Liver (tissue), 9 donors: ENCODE results near the gene POT1. TPM values are rescaled to one million over a fixed set of nuclear protein-coding genes. Genes with fewer than 3 reads are reported as not detected.

Experiments
- DNase-seq: peaks from one replicate; pipeline ENCODE4 v3.0.0-alpha.2; 2017; ENCODE audit warnings: low spot score
- H3K27ac ChIP-seq, 2 donors: one replicate each; pipeline ENCODE4 v1.7.0; 2013; ENCODE audit warnings: inconsistent platforms in 2 of 2, low read length in 2 of 2, control low read depth in 1 of 2, low read depth in 1 of 2, mild to moderate bottlenecking in 1 of 2
- H3K27me3 ChIP-seq, 4 donors: one replicate each; pipeline versions ENCODE4 v1.6.1 to v1.7.0; 2013; ENCODE audit warnings: low read length in 3 of 4, inconsistent platforms in 1 of 4, mild to moderate bottlenecking in 1 of 4, moderate library complexity in 1 of 4; ENCODE audit not compliant: control insufficient read depth in 4 of 4, insufficient read depth in 4 of 4
- H3K36me3 ChIP-seq, 4 donors: one replicate each; pipeline versions ENCODE4 v1.6.1 to v1.7.0; 2013; ENCODE audit warnings: low read length in 3 of 4, mild to moderate bottlenecking in 3 of 4, low read depth in 1 of 4, moderate library complexity in 1 of 4; ENCODE audit not compliant: control insufficient read depth in 4 of 4, insufficient read depth in 3 of 4
- H3K4me1 ChIP-seq, 4 donors: one replicate each; pipeline versions ENCODE4 v1.6.1 to v1.7.0; 2013; ENCODE audit warnings: low read length in 3 of 4, mild to moderate bottlenecking in 3 of 4, moderate library complexity in 1 of 4; ENCODE audit not compliant: control insufficient read depth in 4 of 4, insufficient read depth in 4 of 4
- H3K4me3 ChIP-seq, 3 donors: one replicate each; pipeline versions ENCODE4 v1.6.1 to v1.7.0; 2013; ENCODE audit warnings: low read length in 3 of 3, control low read depth in 1 of 3, low read depth in 1 of 3, mild to moderate bottlenecking in 1 of 3
- H3K9ac ChIP-seq, 2 donors: one replicate each; pipeline ENCODE4 v1.7.0; 2013; ENCODE audit warnings: low read length in 2 of 2, mild to moderate bottlenecking in 2 of 2, moderate library complexity in 2 of 2, control low read depth in 1 of 2, low read depth in 1 of 2
- H3K9me3 ChIP-seq, 4 donors: one replicate each; pipeline versions ENCODE4 v1.6.1 to v1.7.0; 2013; ENCODE audit warnings: low read length in 3 of 4; ENCODE audit not compliant: control insufficient read depth in 4 of 4
- ATF3 ChIP-seq: IDR thresholded peaks from 2 replicates; pipeline ENCODE4 v1.6.1; 2016; ENCODE audit warnings: antibody characterized with exemption
- EGR1 ChIP-seq, 2 donors: IDR thresholded peaks; 2 replicates each; pipeline ENCODE4 v1.6.1; 2016 to 2018; ENCODE audit warnings: antibody characterized with exemption in 2 of 2, low read depth in 2 of 2
- FOXA1 ChIP-seq: IDR thresholded peaks from 2 replicates; pipeline ENCODE4 v1.6.1; 2016; ENCODE audit warnings: antibody characterized with exemption
- FOXA2 ChIP-seq: IDR thresholded peaks from 2 replicates; pipeline ENCODE4 v1.6.1; 2016; ENCODE audit warnings: antibody characterized with exemption
- HNF4G ChIP-seq: IDR thresholded peaks from 2 replicates; pipeline ENCODE4 v1.6.1; 2016; ENCODE audit warnings: antibody characterized with exemption
- JUND ChIP-seq, 2 donors: IDR thresholded peaks; 2 replicates each; pipeline ENCODE4 v1.6.1; 2016; ENCODE audit warnings: antibody characterized with exemption in 2 of 2
- MAX ChIP-seq: IDR thresholded peaks from 2 replicates; pipeline ENCODE4 v1.6.1; 2016; ENCODE audit warnings: antibody characterized with exemption
- RAD21 ChIP-seq, 2 donors: IDR thresholded peaks; 2 replicates each; pipeline ENCODE4 v1.6.1; 2016; ENCODE audit warnings: antibody characterized with exemption in 2 of 2, mild to moderate bottlenecking in 2 of 2
- REST ChIP-seq: IDR thresholded peaks from 2 replicates; pipeline ENCODE4 v1.6.1; 2016; ENCODE audit warnings: antibody characterized with exemption, mild to moderate bottlenecking
- RXRA ChIP-seq, 2 donors: IDR thresholded peaks; 2 replicates each; pipeline ENCODE4 v1.6.1; 2017 to 2018; ENCODE audit warnings: antibody characterized with exemption in 2 of 2, mild to moderate bottlenecking in 1 of 2
- TAF1 ChIP-seq: conservative IDR thresholded peaks from 2 replicates; pipeline ENCODE4 v1.6.1; 2016; ENCODE audit warnings: antibody characterized with exemption, mild to moderate bottlenecking
- YY1 ChIP-seq: IDR thresholded peaks from 2 replicates; pipeline ENCODE4 v1.6.1; 2016; ENCODE audit warnings: antibody characterized with exemption, mild to moderate bottlenecking
- WGBS: extraction: QIAGEN DNeasy Blood & Tissue Kit; methylation state at CpG from one replicate; pipeline ENCODE4 v1.1.7; 2013; 5-methylcytosine and 5-hydroxymethylcytosine counted together
- polyA plus RNA-seq, 2 donors: library from polyadenylated mRNA; stranded (reverse) in 1 of 2; unstranded in 1 of 2; fragments of 200-250 nt in 1 of 2; fragments of >200 nt in 1 of 2; fragmentation: Nextera tagmentation in 1 of 2; extraction: Ambion mirVana in 1 of 2; gene quantifications; one replicate each; pipeline versions ENCODE4 v1.2.1 to v1.2.3, GENCODE V29; 2013 to 2015
- total RNA-seq, 2 donors: library from RNA; depleted of rRNA; stranded (reverse); fragments of >200 nt; gene quantifications; one replicate each; pipeline ENCODE4 v1.2.3, GENCODE V29; 2014
- TF ChIP-seq, protein P1 (sequence below): fragments of 150-350 bp; IDR thresholded peaks from 2 replicates; pipeline ENCODE4 v1.5.1; 2017; ENCODE audit warnings: improper control_type of control experiment, low read depth, low read length; ENCODE audit not compliant: missing input control
- donor health status: healthy.
- donor health status: healthy.
- donor health status: healthy.
- donor health status: healthy.
- donor health status: healthy.

POT1 gene
- total and polyA plus RNA-seq, 4 donors = 4.9 to 35.5 (median 8.5) TPM

- TF ChIP-seq REST = no peak
Observed at GRCh38 chr7:124956160-124956559, 26.5 kb upstream of the POT1 start (continued).

DNA sequence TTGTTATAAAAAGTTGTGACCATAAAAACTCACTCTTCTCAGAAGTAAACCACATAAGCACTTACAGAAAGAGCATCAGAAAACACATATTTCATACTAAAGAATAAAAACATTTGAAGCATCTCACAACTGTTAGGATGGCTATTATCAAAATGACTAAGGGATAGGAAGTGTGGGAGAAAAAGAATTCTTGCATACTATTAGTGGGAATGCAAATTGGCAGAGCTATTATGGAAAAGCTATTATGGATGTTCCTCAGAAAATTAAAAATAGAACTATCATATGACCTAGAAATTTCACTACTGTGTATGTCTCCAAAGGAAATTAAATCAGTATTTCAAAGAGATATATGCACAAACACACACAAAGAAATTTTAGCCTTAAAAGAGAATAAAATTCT, 25.2 kb upstream of the POT1 start:
- no peaks in the 10 kb centered on the region for H3K27me3 ChIP-seq
- no peak for DNase-seq
- no peak for TF ChIP-seq EGR1 (IDR thresholded peaks at IDR 0.05; ENCODE audit: low read depth in 2 of 2)
- no peak for TF ChIP-seq MAX
- no peak for TF ChIP-seq HNF4G
- TF ChIP-seq, protein P1, sequence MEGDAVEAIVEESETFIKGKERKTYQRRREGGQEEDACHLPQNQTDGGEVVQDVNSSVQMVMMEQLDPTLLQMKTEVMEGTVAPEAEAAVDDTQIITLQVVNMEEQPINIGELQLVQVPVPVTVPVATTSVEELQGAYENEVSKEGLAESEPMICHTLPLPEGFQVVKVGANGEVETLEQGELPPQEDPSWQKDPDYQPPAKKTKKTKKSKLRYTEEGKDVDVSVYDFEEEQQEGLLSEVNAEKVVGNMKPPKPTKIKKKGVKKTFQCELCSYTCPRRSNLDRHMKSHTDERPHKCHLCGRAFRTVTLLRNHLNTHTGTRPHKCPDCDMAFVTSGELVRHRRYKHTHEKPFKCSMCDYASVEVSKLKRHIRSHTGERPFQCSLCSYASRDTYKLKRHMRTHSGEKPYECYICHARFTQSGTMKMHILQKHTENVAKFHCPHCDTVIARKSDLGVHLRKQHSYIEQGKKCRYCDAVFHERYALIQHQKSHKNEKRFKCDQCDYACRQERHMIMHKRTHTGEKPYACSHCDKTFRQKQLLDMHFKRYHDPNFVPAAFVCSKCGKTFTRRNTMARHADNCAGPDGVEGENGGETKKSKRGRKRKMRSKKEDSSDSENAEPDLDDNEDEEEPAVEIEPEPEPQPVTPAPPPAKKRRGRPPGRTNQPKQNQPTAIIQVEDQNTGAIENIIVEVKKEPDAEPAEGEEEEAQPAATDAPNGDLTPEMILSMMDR = no peak
- TF ChIP-seq RAD21 (IDR thresholded peaks at IDR 0.05) = no peak
- no peak for TF ChIP-seq YY1
- TF ChIP-seq JUND (IDR thresholded peaks at IDR 0.05) = no peak
- H3K9me3 ChIP-seq = no peaks in the 10 kb centered on the region
- no peak overlapping the region for H3K4me3 ChIP-seq
- H3K36me3 ChIP-seq = no peaks in the 10 kb centered on the region
- no peak overlapping the region for H3K27ac ChIP-seq
- H3K9ac ChIP-seq = no peak overlapping the region
- no peaks in the 10 kb centered on the region for H3K4me1 ChIP-seq

DNA sequence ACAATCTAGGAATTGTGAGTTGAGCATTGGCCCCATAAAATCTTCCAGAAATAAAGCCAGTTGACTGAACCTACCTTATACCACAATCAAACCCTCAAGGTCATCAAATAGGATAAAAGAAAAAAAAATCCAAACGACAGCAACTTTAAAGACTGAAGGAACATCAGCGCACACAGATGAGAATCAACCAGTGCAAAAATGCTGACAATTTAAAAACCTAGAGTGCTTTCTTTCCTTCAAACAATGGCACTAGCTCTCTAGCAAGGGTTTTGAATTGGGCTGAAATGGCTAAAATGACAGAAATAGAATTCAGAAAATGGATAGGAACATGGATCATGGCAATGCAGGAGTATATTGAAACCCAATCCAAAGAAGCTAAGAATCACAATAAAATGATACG, 16.1 kb upstream of the POT1 start:
- H3K4me3 ChIP-seq = no peak overlapping the region
- H3K27me3 ChIP-seq = no peaks in the 10 kb centered on the region
- no peaks in the 10 kb centered on the region for H3K9me3 ChIP-seq
- TF ChIP-seq RXRA (IDR thresholded peaks at IDR 0.05) (no peak), RAD21 (IDR thresholded peaks at IDR 0.05) (no peak), TAF1 (no peak), ATF3 (no peak), REST (no peak), FOXA1 (no peak), FOXA2 (no peak), YY1 (no peak)
- no peaks in the 10 kb centered on the region for H3K36me3 ChIP-seq
- DNase-seq = no peak
- H3K9ac ChIP-seq = no peak overlapping the region
- 94% methylated on average over 3 of the region's 3 CpGs for WGBS
- H3K27ac ChIP-seq = no peak overlapping the region
- H3K4me1 ChIP-seq = no peaks in the 10 kb centered on the region
